GM21447 (cell line): ENCODE measurements around the gene SSBP3.

Experiments used
- ATAC-seq: cut with Tn5 transposase; IDR thresholded peaks from one replicate; pipeline ENCODE4 v1.9.1; 2021; ENCODE audit not compliant: unreplicated experiment

SSBP3 gene

DNA sequence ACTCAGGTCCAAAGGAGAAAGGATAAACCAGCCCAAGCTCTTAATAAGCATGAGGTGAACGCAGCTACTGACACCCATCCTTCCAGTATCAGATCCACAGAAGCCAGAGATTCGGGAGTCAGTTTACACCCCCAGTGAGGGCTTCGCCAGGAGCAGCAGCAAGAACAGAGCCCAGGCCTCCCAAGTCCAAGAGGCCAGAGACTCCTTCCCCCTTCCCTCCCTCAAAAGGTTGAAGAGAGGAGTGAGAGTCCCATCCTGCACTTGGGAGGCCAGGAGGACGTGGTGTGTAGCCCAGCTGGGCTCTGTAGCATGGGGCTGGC lies 133.5 kb downstream of the SSBP3 start:
- ATAC-seq = no peak

DNA sequence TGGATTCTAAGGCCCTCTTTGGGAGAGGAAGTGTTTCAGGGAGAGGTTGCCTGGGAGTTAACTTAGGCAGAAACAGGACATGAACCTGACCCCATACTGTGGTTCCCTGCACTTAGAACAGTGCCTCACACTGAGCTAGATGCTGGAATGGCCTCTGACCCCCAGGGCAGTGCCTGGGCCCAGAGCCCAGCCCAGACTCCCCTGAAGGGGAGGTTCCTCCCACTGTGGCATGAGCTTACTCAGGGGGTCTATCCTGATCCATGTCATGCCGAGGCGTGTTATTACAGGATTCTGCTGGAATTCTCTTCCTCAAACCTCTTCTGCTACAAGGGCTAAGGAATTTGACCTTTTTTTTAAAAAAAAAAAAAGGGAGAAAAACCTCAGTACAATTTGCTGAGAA lies 134.1 kb downstream of the SSBP3 start:
- ATAC-seq = no peak

DNA sequence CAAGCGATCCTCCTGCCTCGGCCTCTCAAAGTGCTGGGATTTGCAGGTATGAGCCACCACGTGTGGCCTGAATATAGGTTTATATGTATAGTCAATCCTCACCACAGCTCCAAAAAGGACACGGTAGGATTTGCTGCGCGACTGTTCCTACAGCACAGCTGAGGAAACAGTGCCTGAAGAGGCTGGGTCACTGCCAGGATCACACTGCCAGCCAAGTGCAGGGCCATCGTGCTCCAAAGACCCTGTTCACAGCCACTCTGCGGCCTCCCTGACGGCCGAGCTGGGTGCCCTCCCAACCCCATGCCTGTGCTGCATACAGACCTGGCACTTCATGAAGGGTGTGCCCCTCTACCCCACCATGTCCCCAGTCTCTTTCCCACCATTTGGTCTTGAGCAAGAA lies 134.9 kb downstream of the SSBP3 start:
- ATAC-seq = no peak

DNA sequence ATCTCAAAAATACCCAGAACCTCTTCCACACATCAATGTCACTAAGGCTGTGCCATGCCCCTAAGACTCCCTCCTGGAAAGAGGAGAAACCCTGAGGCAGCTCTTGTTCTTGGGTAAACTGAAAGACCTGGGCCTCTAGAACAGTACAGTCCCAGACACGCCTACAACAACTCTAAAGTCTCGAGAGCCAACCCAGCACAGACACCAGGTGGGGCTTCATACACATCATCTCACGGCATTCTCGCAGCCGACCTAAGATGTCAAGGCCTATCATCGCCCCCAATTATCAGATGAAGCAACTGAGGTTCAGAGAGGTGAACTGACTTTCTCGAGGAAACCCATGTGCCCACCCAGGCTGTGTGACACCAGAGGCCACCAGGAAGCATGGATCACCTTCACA lies 135.7 kb downstream of the SSBP3 start:
- no peak for ATAC-seq

DNA sequence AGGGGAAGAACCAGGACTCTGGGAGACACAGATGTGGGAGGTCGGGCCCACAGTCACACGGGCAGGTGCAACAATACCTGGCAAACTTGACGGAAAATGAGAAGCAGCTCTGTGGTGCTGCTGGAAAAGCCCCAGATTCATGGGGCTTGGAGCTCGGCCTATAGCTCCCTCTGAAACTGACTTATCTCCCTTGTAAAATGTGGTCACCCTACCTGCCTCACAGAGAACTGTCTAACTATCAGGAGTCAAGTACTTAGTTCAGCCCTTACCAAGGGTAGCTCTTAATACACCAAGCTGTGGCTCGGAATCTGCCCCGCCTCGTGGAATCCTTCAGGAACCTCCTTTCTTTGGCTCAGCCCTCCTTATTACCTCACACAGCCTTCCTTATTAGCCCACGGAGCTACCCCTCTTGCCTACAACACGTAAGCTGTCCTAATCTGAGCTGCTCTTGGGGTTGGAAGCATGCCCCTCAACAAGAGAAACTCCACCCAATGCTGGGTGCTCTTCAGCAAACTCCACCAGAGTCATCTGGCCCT lies 137.4 kb downstream of the SSBP3 start:
- no peak for ATAC-seq

DNA sequence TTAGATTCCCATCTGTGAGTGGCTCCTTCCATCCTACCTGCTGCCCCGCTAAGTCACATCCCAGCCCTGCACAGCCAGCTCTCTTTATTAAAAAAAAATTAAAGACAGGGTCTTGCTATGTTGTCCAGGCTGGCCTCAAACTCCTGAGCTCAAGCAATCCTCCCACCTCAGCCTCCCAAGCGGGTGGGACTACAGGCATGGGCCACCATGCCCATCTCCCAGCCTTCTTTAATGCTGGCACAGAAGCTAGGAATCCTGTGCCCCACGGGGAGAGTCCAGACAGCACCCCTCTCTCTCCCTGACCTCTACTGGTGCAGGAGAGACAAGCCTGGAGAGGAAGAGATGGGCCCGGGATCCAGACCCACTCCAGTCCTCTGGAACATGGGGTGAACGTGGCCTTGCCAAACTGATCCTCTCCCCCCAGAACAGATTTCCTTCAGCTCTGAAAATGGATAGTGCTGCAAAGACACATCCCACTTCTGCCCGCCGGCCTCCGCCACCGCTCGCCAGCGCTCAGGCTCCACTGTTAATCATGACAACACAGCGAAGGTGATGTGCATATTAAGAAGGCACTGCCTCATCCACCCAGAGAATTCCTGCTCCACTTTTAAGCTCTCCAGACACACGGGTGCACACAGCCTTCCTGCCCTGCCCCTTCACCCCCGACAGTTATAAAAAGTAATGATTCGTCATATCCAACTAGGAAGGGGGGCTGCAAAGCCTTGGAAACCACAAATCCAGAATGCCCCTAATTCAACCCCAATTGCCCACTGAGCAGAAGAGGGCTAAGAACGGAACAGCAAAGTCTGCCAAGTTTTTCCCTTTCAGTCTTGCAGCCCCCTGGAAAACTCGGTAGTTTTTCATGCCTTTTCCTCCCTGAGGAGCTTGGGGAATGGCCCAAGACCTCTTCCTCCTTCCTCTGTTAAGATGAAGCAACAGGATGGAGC lies 138.1 kb downstream of the SSBP3 start:
- ATAC-seq = no peak

DNA sequence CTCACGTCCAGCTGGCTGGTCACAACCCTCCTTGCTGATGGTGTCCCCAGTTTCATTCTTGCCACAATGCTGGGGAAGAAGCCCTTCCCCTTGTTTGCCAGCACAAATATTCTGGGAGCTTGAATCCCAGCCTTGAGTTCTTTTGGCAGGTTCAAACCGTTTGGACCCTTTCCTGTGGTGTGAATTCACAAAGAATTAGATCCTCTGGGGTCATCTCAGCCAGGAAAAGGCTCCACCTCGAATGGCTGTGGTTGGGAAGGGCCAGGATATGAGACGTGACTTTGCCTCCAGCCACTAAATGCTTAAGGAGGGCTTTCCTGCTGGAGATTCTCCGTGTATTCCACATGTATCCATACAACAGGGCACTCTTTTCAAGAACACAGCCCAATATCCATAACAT lies 139.3 kb downstream of the SSBP3 start:
- no peak for ATAC-seq

DNA sequence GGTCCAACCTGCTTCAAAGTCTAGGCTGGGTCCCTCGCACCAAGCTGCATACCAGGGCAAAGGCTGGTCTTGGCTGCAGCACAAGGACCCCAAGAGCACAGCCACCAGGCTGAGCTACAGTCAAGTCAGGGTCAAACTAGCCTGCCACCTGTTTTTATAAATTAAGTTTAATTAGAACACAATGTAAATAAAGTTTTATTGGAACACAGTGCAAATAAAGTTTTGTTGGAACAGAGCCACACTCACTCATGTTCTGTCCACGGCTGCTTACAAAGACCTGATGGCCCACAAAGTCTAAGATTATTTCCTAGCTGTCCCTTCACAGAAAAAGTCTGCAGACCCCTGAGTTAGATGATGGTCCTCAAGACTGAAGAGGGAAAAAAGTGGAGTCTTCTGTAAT lies 140.0 kb downstream of the SSBP3 start:
- no peak for ATAC-seq

DNA sequence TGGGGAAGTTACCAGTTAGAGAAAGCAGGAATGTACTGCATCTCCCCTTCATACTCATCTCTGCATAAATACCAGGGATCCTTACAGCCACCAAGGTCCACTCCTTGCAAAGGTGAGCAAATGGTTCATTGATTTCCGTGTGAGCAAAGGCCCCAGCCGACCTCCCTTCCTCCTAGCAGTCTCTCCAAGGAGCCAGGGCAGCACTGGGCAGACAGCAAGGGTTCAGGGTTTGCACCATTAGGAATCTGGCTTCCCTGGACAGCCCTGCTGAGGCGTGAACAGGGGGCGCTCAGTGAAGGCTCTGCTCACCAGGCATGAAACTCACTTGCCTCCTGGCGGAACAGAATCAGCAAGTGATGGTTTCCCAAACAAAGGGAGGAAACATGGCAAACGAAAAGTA lies 140.5 kb downstream of the SSBP3 start:
- no peak for ATAC-seq

DNA sequence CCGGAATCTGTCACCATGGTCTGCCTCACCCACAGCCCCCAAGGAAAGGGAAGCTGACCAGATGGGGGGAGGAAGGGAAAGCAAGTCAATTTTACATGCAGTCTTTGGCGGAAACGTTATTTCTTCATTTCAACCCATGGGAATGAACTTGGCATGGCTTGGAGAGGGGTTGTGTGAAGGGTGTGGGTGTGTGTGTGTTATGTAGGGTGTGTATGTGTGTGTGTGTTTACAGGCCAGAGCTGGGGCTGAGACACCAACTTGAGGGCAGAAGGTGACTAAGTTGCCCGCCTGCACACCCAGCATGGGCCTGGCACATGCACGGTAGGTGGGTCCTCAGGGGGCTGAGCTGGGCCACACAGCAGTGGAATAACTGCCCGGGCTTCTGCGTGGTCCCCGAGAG lies 141.1 kb downstream of the SSBP3 start:
- no peak for ATAC-seq

DNA sequence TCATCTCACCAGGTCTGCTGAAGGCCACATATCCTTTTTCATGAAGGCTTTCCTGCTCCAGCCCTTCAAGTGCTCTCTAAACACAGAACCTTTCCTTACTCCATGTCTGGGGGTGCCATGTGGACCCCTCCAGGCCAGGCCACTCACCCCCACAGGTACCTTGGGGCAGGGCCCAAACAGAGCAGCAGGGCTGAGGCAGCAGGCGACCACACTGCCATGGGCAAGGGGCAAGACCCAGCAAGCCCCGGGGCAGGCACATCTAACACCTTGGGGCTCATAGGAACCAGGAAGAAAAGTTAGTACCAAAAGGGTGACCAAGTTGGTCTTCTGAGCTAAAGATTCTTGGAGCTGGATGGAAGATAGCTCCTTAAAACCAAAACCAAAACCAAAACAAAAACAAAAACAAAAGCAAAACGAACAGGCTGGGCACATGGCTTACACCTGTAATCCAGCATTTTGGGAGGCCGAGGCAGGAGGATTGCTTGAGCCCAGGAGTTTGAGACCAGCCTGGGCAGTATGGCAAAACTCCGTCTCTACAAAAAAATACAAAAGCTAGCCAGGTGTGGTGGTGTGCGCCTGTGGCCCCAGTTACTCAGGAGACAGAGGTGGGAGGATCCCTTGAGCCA lies 142.5 kb downstream of the SSBP3 start:
- ATAC-seq = no peak

DNA sequence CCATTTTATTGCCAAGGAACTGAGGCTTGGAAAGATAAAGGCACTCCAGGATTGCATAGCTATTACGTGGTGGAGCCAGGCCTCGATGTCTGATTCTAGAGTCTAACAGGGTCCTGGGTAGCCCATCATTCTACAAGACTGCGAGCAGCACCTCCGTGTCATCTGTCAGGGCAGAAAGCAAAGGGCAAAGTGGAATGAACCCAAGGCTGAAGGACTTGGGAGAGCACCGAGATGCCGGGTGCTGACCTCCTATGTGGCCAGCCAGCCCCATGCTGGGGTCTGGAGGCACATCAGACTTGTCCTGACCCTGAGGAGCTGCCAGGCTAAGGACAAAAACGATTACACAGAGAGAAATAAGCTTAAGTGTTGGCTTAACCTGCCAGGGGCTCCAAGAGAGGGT lies 143.9 kb downstream of the SSBP3 start:
- ATAC-seq = no peak

DNA sequence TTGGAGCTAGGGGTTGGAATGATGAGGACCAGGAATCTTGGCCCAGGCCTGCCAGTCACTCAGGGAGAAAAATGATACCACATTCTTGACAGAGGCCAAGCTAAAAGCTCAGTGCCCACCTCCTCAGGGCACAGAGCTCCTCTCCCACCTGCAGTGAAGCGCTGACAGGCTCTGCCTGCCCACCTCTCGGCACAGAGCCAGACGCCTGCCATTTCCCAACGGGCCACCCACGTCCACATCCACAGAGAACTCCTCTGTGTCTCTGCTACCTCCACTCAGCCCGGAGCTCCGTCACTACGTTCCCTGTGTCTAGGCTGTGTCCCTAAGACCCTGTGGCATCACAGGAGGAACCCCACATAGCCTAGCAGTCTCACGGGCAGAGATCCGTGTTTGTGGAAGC lies 145.4 kb downstream of the SSBP3 start:
- no peak for ATAC-seq

DNA sequence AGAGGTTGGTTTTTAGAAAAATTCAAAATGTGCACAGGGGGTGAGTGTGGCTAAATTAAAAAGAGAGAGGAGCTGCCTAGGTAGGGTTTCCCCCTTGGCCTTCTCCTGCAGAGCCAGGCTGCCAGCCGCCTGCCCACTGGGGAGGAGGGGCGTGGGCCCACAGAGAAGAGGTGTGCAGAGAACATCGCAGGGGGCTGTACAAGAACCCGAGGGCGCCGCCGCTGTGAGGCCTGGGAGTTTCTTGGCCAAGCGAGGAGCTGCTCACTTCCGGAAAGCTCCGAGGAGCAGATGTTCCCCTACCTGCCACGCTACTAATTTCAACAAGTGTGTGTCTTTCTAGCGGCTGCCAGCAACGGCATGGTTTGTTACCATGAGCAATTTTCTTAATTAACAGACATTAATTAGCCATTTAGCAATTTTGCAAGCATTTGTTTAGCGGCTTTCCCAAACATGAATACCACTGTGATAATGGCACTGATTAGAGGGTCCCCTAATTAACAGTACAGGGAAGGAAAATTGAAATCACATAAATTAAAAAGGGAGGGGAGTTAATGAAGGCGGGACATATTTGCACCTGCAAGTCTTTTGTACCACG lies 146.6 kb downstream of the SSBP3 start:
- no peak for ATAC-seq

DNA sequence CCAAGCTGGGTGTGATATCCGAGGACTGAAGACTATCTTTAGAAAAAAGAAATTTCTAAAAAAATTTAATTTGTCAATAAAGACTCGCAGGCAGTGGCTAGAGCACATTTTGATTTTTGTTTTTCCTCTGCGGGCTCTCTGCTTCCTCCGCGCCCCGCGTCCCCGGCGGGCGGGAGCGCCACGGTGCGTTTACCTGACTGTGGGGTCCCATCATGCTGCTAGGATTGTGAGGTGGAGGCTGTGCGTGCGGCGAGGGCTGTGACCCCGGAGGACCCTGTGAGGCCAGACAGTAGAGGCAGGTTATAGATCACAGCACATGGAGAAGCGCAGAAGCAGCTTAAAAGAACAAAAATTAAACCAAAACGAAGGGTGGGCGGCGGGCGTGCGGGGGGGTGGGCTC lies 148.3 kb downstream of the SSBP3 start:
- no peak for ATAC-seq

DNA sequence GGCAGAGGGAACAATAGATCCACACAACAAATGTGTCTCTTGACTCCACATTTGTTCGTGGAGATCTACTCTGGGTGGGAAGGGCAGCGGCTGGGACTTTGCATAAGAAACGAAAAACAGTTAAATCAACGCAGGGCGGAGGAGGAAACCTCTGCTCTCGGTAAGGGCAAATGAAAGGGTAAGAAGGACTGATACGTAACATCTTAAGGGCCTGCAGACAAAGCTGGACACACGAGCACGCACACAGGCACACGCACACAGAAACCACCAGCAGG lies 148.9 kb downstream of the SSBP3 start:
- ATAC-seq = no peak

DNA sequence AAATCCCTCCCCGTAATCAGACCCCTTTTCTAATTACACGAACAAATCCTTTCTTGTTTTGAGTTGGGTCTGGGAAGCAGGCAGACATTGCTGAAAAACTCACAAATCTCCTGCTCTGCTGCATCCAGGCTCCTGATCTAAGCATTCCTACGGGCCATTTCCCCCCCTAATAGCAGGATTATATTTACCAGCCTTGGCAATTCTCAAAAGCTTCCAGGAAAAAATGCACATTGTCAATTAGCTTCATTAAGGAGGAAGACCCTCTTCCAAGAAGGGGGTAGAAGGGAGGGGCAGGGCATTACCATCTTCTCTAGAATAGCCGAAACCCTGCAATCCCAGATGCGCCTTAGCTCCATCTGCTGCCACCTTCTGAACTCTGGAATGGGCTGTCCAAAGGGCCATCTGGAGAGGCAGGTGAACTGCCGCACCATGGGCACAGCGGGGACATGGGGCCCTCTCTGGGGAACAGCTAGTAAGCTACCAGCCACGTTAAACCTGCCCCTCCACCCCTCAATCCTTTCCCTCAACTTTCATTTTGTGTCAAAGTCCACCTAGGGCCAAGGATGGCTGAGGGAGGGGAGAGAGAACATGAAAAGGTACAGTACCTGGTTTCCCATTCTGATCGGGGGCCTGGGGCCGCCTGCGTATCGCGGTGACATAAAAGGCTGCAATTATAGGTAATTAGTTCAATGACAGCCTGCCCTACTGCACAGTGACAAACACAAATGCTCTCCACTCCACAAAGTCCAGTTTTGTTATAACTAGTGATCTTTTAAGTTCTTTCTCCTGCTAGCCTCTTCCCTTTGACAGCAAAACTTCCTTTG lies 149.5 kb downstream of the SSBP3 start:
- ATAC-seq = no peak

DNA sequence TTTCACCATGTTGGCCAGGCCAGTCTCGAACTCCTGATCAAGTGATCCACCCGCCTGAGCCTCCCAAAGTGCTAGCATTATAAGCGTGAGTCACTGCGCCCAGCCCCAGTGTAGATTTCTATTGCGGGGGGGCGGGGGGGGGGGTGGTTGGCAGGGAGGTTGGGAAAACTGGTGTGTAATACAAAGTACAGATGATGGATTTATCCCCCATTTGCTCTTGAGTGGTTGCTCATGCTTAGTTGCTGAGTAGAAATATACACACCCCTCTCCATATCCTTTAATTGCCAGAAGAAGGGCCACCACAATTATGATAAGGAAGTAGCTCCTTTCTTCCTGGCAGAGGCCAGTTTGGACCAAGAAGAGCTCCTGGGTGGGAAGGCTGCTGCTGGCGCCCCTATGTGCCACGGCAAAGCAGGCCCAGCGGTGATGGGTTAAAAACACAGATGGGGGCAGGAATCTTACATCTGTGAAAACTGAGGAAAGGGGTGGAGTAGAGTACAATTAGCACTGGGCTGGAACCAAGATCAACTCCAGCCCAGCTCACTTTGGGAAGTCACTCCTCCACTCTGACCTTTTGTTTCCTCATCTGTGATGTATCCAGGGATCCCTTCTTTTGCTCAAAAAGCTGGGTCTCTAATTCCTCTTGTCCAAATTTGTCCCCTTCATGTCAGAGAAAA lies 151.0 kb downstream of the SSBP3 start:
- no peak for ATAC-seq

DNA sequence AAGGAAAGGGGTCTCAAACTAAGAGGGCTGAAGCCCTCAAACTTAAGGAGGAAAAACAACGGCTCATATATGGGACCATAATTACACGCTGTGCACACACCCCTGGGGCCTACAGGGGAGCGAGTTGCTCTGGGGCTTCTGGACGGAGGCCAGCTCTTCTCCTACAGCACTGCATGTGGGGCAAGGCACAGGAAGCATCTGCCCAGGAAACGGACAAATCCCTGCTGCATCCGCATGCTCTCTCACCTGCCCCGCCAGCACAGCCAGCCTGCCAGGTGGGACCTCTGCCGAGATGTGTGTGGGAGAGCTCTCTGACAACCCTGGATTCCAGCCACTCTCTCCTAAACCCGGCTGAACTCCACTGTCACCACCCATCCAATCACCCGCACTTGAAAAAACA lies 152.1 kb downstream of the SSBP3 start:
- no peak for ATAC-seq

DNA sequence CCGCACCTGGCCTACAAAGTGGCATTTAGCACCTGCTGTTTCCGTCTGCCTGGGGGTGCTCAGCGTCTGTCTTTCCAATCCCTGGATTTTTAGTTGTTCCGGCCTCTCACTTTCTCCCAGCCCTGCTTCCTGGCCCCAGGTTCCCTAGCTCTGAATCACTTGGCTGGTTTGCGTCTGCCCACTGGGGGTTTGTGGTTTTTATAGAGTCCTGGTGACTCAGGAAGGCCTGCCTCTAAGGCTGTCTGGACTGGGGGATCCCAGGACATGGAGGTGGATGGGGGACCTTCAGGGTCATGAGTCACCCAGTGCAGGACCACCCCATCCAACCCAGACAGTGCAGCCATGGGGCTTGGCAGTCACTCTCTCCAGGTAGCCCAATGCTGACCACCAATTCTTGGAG lies 152.7 kb downstream of the SSBP3 start:
- ATAC-seq = no peak

DNA sequence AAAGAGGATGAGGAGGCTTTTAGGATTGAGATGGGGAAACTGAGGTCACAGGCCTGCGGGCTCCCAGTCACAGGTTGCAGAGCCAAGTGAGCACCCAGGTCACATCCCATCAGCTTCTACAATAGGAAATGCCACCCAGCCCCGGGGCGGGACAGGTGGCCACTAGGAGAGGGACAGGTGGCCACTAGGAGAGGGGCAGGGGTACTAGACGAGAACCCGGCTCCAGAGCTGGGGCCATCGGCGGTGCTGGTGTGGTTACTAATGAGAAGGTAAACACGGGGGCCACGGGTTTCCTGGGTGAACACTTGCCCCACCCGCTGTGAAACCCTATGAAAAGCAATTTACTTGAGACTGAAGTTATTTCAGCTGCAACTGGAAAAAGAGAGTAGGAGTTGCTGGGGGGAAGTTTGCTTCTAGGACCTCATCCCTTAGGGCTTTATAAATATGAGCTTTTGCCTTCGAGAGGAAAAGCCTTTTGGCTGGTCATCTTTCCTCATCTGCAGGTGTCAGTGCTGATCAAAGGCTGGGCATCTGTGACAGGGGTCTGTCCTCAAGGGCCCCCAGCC lies 153.7 kb downstream of the SSBP3 start:
- ATAC-seq = no peak
